Measurements from ENCODE around the gene ATP6V0A1. TPM values are rescaled to one million over a fixed set of nuclear protein-coding genes. Genes with fewer than 3 reads are reported as not detected.

ATP6V0A1 gene
- total and polyA plus RNA-seq, 4 donors = 44.4 to 203 (median 74.5) TPM

GRCh38 chr17:42411361-42411760 is 47.3 kb upstream of the ATP6V0A1 start:
- no peak for TF ChIP-seq CTCF (IDR thresholded peaks at IDR 0.05; ENCODE audit: control extremely low read depth, extremely low read depth)
- Histone ChIP-seq H3K27ac (ENCODE audit: low read depth in 1 of 2, low read length in 1 of 2) (peak overlapping the region; percentile 24 to 73), H3K9me3 (ENCODE audit: control insufficient read depth in 4 of 4, insufficient read depth in 3 of 4, low read length in 3 of 4) (no peaks in the 10 kb centered on the region), H3K9ac (ENCODE audit: insufficient read depth in 1 of 2, low read length in 2 of 2) (peak overlapping the region in 1 of 2 donors; percentile 32), H3K27me3 (ENCODE audit: control insufficient read depth in 3 of 3, insufficient read depth in 3 of 3, low read length in 2 of 3) (no peaks in the 10 kb centered on the region), H3K36me3 (ENCODE audit: control insufficient read depth in 4 of 4, insufficient read depth in 4 of 4, low read length in 4 of 4) (no peaks in the 10 kb centered on the region), H3K4me3 (no peak overlapping the region), H3K4me1 (ENCODE audit: control insufficient read depth in 5 of 5, insufficient read depth in 5 of 5, low read length in 5 of 5) (peaks cover 5 to 37% (median 23%) of the 10 kb centered on the region in 5 donors)
- ATAC-seq (ENCODE audit: insufficient read depth, low FRiP score) (no peak), DNase-seq (no peak)
- WGBS, 2 donors = 50 to 57% methylated on average over 4 of the region's 4 CpGs

GRCh38 chr17:42411905-42412679 is 46.6 kb upstream of the ATP6V0A1 start:
- no peak for DNase-seq
- WGBS, 2 donors = 73 to 85% methylated on average over 11 of the region's 11 CpGs
- Histone ChIP-seq H3K27ac (ENCODE audit: low read depth in 1 of 2, low read length in 1 of 2) (peak overlapping the region; percentile 24 to 73), H3K4me3 (no peak overlapping the region), H3K9ac (ENCODE audit: insufficient read depth in 1 of 2, low read length in 2 of 2) (no peak overlapping the region), H3K4me1 (ENCODE audit: control insufficient read depth in 5 of 5, insufficient read depth in 5 of 5, low read length in 5 of 5) (peaks cover 5 to 34% (median 26%) of the 10 kb centered on the region in 5 donors), H3K36me3 (ENCODE audit: control insufficient read depth in 4 of 4, insufficient read depth in 4 of 4, low read length in 4 of 4) (no peaks in the 10 kb centered on the region), H3K27me3 (ENCODE audit: control insufficient read depth in 3 of 3, insufficient read depth in 3 of 3, low read length in 2 of 3) (no peaks in the 10 kb centered on the region), H3K9me3 (ENCODE audit: control insufficient read depth in 4 of 4, insufficient read depth in 3 of 4, low read length in 3 of 4) (no peaks in the 10 kb centered on the region)
- no peak for ATAC-seq (ENCODE audit: insufficient read depth, low FRiP score)
- no peak for TF ChIP-seq CTCF (IDR thresholded peaks at IDR 0.05; ENCODE audit: control extremely low read depth, extremely low read depth)

- Histone ChIP-seq H3K4me1 (ENCODE audit: control insufficient read depth in 5 of 5, insufficient read depth in 5 of 5, low read length in 5 of 5) (peaks cover 6 to 34% (median 18%) of the 10 kb centered on the region in 5 donors), H3K4me3 (no peak overlapping the region), H3K27ac (ENCODE audit: low read depth in 1 of 2, low read length in 1 of 2) (peak overlapping the region; percentile 24 to 45), H3K27me3 (ENCODE audit: control insufficient read depth in 3 of 3, insufficient read depth in 3 of 3, low read length in 2 of 3) (no peaks in the 10 kb centered on the region), H3K36me3 (ENCODE audit: control insufficient read depth in 4 of 4, insufficient read depth in 4 of 4, low read length in 4 of 4) (no peaks in the 10 kb centered on the region), H3K9me3 (ENCODE audit: control insufficient read depth in 4 of 4, insufficient read depth in 3 of 4, low read length in 3 of 4) (no peaks in the 10 kb centered on the region), H3K9ac (ENCODE audit: insufficient read depth in 1 of 2, low read length in 2 of 2) (no peak overlapping the region)
- TF ChIP-seq CTCF (IDR thresholded peaks at IDR 0.05; ENCODE audit: control extremely low read depth, extremely low read depth) = no peak
- ATAC-seq (ENCODE audit: insufficient read depth, low FRiP score) (no peak), DNase-seq (no peak)
- WGBS, 2 donors = 59 to 77% methylated on average over 3 of the region's 3 CpGs
Measured at GRCh38 chr17:42413464-42414040, 45.1 kb upstream of the ATP6V0A1 start.
